GM23338 (cell line): Measurements from ENCODE around the gene AJUBA.

Experiments used
- CREB1 ChIP-seq: fragments of 250-450 bp; sonication (Bioruptor Pico); IDR thresholded peaks from 2 replicates; pipeline ENCODE4 v1.5.0; 2020; ENCODE audit warnings: low read depth, mild to moderate bottlenecking, moderate library complexity
- CTCF ChIP-seq, 2 experiments: fragments of 200-600 bp in 1 of 2; sonication (generic) in 1 of 2; conservative IDR thresholded peaks; 2 replicates each; pipeline versions ENCODE4 v1.5.1 to v1.6.1; 2016 to 2017; ENCODE audit warnings: antibody characterized with exemption in 2 of 2, low read depth in 2 of 2, mild to moderate bottlenecking in 2 of 2, moderate library complexity in 1 of 2
- ETS1 ChIP-seq: IDR thresholded peaks from 2 replicates; pipeline ENCODE4 v1.6.1; 2016; ENCODE audit warnings: antibody characterized with exemption
- EZH2 ChIP-seq: fragments of 200-600 bp; sonication (generic); IDR thresholded peaks from one replicate; pipeline ENCODE4 v1.8.0; 2017; ENCODE audit warnings: antibody characterized with exemption, mild to moderate bottlenecking, low read depth; ENCODE audit not compliant: unreplicated experiment
- EZH2phosphoT487 ChIP-seq: fragments of 200-600 bp; sonication (generic); IDR thresholded peaks from one replicate; pipeline ENCODE4 v1.8.1; 2018; ENCODE audit warnings: antibody characterized with exemption; ENCODE audit not compliant: unreplicated experiment
- JUNB ChIP-seq: IDR thresholded peaks from one replicate; pipeline ENCODE4 v1.6.1; 2016; ENCODE audit warnings: antibody characterized with exemption; ENCODE audit not compliant: unreplicated experiment
- NANOG ChIP-seq: IDR thresholded peaks from 2 replicates; pipeline ENCODE4 v1.6.1; 2016; ENCODE audit warnings: antibody characterized with exemption, borderline replicate concordance
- POLR2AphosphoS5 ChIP-seq: IDR thresholded peaks from 2 replicates; pipeline ENCODE4 v1.6.1; 2016; ENCODE audit warnings: antibody characterized with exemption, low read depth
- REST ChIP-seq: IDR thresholded peaks from one replicate; pipeline ENCODE4 v1.6.1; 2018; ENCODE audit warnings: antibody characterized with exemption; ENCODE audit not compliant: unreplicated experiment
- STAT1 ChIP-seq: IDR thresholded peaks from one replicate; pipeline ENCODE4 v1.6.1; 2016; ENCODE audit warnings: antibody characterized with exemption; ENCODE audit not compliant: unreplicated experiment
- ZNF114 ChIP-seq: fragments of 250-450 bp; sonication (Bioruptor Pico); IDR thresholded peaks from 2 replicates; pipeline ENCODE4 v1.5.0; 2020; ENCODE audit warnings: mild to moderate bottlenecking, moderate library complexity
- ZNF331 ChIP-seq: fragments of 250-450 bp; sonication (Bioruptor Pico); IDR thresholded peaks from 2 replicates; pipeline ENCODE4 v1.5.0; 2020; ENCODE audit warnings: low read depth, mild to moderate bottlenecking, moderate library complexity

GRCh38 chr14:23020143-23021128 lies 38.1 kb upstream of the AJUBA start:
- TF ChIP-seq POLR2AphosphoS5 (no peak), CTCF (conservative IDR thresholded peaks at IDR 0.05; ENCODE audit: low read depth in 2 of 2) (no peak), JUNB (no peak), EZH2 (no peak), REST (no peak), EZH2phosphoT487 (no peak), ETS1 (no peak), ZNF331 (CRISPR knock-in tag) (no peak), STAT1 (no peak), CREB1 (CRISPR knock-in tag) (no peak), ZNF114 (no peak), NANOG (no peak)
